ENCODE data around the gene LASP1NB.

Gene LASP1NB

GRCh38 chr17:38914741-38915638 is 10.4 kb upstream of the LASP1NB start:
- Histone ChIP-seq H3K9ac (replicated peaks in 1 of 4; ENCODE audit: extremely low read depth in 1 of 4, low read depth in 3 of 4, low read length in 3 of 4) (no peak overlapping the region), H2BK5ac (ENCODE audit: low read depth, low read length) (no peak overlapping the region; the same call in 1 of the 2 replicates), H3K4me3 (ENCODE audit: extremely low read depth in 1 of 4, insufficient read depth in 2 of 4, low read depth in 3 of 4, low read length in 4 of 4) (no peak overlapping the region), H2BK12ac (ENCODE audit: low read depth, low read length) (no peak overlapping the region), H3K36me3 (ENCODE audit: control insufficient read depth in 2 of 4, insufficient read depth in 4 of 4, low read length in 3 of 4) (peaks cover 6 to 35% (median 28%) of the 10 kb centered on the region in 4 experiments; a peak in 7 of 8 replicates), H2BK15ac (ENCODE audit: low read length) (no peak overlapping the region), H3K27me3 (replicated peaks in 1 of 4; ENCODE audit: control insufficient read depth in 3 of 4, extremely low read depth in 1 of 4, insufficient read depth in 3 of 4, low read length in 3 of 4) (no peaks in the 10 kb centered on the region), H3K18ac (ENCODE audit: extremely low read depth, low read length) (no peak overlapping the region), H4K91ac (replicated peaks; ENCODE audit: insufficient read length, low read length) (no peak overlapping the region), H2AK5ac (ENCODE audit: low read depth, low read length) (no peak overlapping the region), H2BK20ac (ENCODE audit: low read length) (no peak overlapping the region), H4K8ac (ENCODE audit: extremely low read depth, insufficient read depth, low read length) (no peak overlapping the region), H3K9me3 (ENCODE audit: insufficient read depth in 2 of 2, low read depth in 1 of 2, low read length in 1 of 2) (no peaks in the 10 kb centered on the region), H3K4ac (replicated peaks; ENCODE audit: insufficient read length, low read depth, low read length) (no peak overlapping the region), H3K79me2 (ENCODE audit: control insufficient read depth in 1 of 2, insufficient read depth in 2 of 2, low read length in 2 of 2) (no peaks in the 10 kb centered on the region), H3K4me2 (ENCODE audit: insufficient read depth in 1 of 2, low read depth in 2 of 2, low read length in 2 of 2) (no peak overlapping the region), H3K23ac (ENCODE audit: insufficient read length) (no peak overlapping the region), H4K20me1 (replicated peaks in 1 of 2; ENCODE audit: control insufficient read depth in 1 of 2, insufficient read depth in 2 of 2, low read length in 2 of 2) (peaks cover 0 to 7% of the 10 kb centered on the region in 2 experiments), H3K14ac (ENCODE audit: insufficient read length) (no peak overlapping the region), H2BK120ac (replicated peaks; ENCODE audit: low read depth, low read length) (no peak overlapping the region), H3K27ac (ENCODE audit: low read depth, low read length) (no peak overlapping the region), H4K5ac (ENCODE audit: insufficient read length, low read depth, low read length) (no peak overlapping the region), H3K4me1 (replicated peaks in 1 of 4; ENCODE audit: control insufficient read depth in 3 of 4, insufficient read depth in 4 of 4, low read length in 3 of 4) (no peaks in the 10 kb centered on the region; a peak in 1 of 7 replicates), H3K56ac (replicated peaks; ENCODE audit: insufficient read length, low read depth, low read length) (no peak overlapping the region), H2AFZ (ENCODE audit: low read length) (no peak overlapping the region), H3K79me1 (ENCODE audit: low read depth, low read length) (no peaks in the 10 kb centered on the region; the same call in 1 of the 2 replicates), H3K23me2 (ENCODE audit: low read depth, low read length) (no peaks in the 10 kb centered on the region)
- peak; percentile 30 to 50 (median 42) for TF ChIP-seq CTCF (IDR thresholded peaks at IDR 0.05; ENCODE audit: control extremely low read depth in 1 of 3, insufficient read depth in 1 of 3, low read depth in 1 of 3, low read length in 3 of 3)
- no peak for TF ChIP-seq SIX5 (IDR thresholded peaks at IDR 0.05; ENCODE audit: low read depth, low read length)
- no peak for TF ChIP-seq MAFK (IDR thresholded peaks at IDR 0.05; ENCODE audit: low read depth, low read length)
- peak in 1 of 2 experiments; percentile 43; a peak in 2 of 4 replicates for TF ChIP-seq RAD21 (IDR thresholded peaks at IDR 0.05 in 1 of 2, conservative IDR thresholded peaks at IDR 0.05 in 1 of 2; ENCODE audit: low read depth in 2 of 2, low read length in 2 of 2)
- FAIRE-seq, result no peak
- ChIA-PET POLR2A (ENCODE audit: partially characterized antibody) (interaction anchor here (0.7 to 14.4 kb wide), 4 partner anchors 21 to 141 kb away, joined by 3 to 98 read pairs (median 28); partner anchors contain the start of genes LASP1 and RPL23), CTCF (ENCODE audit: partially characterized antibody) (interaction anchor here (0.7 to 5.2 kb wide), 13 partner anchors 8 to 265 kb away, joined by 3 to 40 read pairs (median 4); partner anchors contain the start of genes LASP1 and LASP1NB)
- no peak for DNase-seq (ENCODE audit: low read depth in 1 of 2, low spot score in 2 of 2)
- WGBS, 2 experiments (ENCODE audit: extremely low coverage in 1 of 2, insufficient coverage in 1 of 2, insufficient read length in 1 of 2, insufficient replicate concordance in 2 of 2, low coverage in 1 of 2, low lambda C conversion rate in 2 of 2, missing lambda C conversion rate in 1 of 2), result 90% methylated on average over 20 of the region's 20 CpGs; no CpG with 5 or more reads in 1 of the 2 experiments
